NT2/D1 (cell line): ENCODE measurements around the gene CEP164.

Experiments
- YY1 ChIP-seq: IDR thresholded peaks from 2 replicates; pipeline ENCODE4 v1.6.1; 2011; ENCODE audit not compliant: insufficient read length, insufficient read depth
- ZNF274 ChIP-seq: IDR thresholded peaks from 2 replicates; pipeline ENCODE4 v1.6.1; 2011; ENCODE audit warnings: mild to moderate bottlenecking, low read depth, low read length

GRCh38 chr11:117454564-117454917 lies 126.9 kb downstream of the CEP164 start:
- TF ChIP-seq YY1 (no peak), ZNF274 (no peak)
